WERI-Rb-1 (cell line): Measurements from ENCODE around the gene ALOX12B.

Source experiments
- DNase-seq: peaks from one replicate; pipeline ENCODE4 v3.0.0-alpha.2; 2020
- H3K27ac ChIP-seq: fragments of 250-450 bp; sonication (Bioruptor Pico); 2 replicates; pipeline ENCODE4 v1.5.1; 2020; ENCODE audit warnings: mild to moderate bottlenecking, moderate library complexity
- H3K27me3 ChIP-seq: fragments of 250-450 bp; sonication (Bioruptor Pico); 2 replicates; pipeline ENCODE4 v1.5.1; 2021; ENCODE audit warnings: mild to moderate bottlenecking, low read depth, moderate library complexity; ENCODE audit not compliant: insufficient read depth, severe bottlenecking
- H3K36me3 ChIP-seq: fragments of 250-450 bp; sonication (Bioruptor Pico); 2 replicates; pipeline ENCODE4 v1.5.1; 2020; ENCODE audit warnings: mild to moderate bottlenecking, moderate library complexity
- H3K4me3 ChIP-seq: 2 replicates; pipeline ENCODE4 v1.5.1; 2011; ENCODE audit warnings: low read depth, mild to moderate bottlenecking, control low read depth, low read length
- H3K9me3 ChIP-seq: fragments of 250-450 bp; sonication (Bioruptor Pico); 2 replicates; pipeline ENCODE4 v1.5.1; 2021; ENCODE audit warnings: mild to moderate bottlenecking, moderate library complexity; ENCODE audit not compliant: severe bottlenecking
- CTCF ChIP-seq: IDR thresholded peaks from 2 replicates; pipeline ENCODE4 v1.5.1; 2011; ENCODE audit warnings: low read depth, mild to moderate bottlenecking, control low read depth, inconsistent platforms, low read length

ALOX12B gene

DNA sequence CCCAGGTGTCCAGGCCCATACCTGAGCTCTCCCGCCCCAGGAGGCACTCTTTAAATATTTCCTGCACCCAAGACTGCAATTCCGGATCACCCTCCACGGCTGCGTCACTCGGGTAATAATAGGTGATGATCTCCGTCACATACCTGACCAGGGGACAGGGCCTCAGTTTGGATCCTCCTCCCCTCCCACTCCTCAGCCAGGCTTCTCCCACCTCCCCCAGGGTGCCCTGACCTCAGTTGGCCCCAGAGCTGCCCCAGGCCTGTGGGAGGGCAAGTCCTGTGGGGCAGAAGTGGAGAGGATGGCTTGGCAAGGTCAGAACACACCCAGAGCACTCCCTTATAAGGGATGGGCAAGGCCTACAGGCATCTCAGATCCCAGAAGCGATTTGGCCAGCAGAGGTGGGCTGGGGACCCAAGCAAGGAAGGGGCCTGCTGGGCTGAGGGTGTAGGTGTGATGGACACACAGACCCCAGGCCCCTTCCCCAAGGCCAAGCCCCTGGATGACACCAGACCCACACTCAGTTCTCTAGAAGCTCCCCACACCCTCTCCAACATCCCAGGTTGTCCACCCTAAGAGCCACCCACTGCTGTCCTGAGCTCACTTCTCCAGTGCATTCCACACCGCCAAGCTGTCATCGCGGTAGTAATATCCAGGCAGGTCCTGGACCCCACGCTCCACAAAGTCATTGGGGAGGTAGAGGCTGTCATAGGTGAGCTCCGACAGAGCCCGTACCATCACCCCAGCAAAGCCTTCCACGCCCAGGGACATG, 11.8 kb downstream of the ALOX12B start:
- peaks cover 12% of the 10 kb centered on the region for H3K27me3 ChIP-seq
- H3K4me3 ChIP-seq: no peak overlapping the region
- H3K9me3 ChIP-seq: no peaks in the 10 kb centered on the region
- no peak for TF ChIP-seq CTCF
- H3K27ac ChIP-seq: no peak overlapping the region
- no peaks in the 10 kb centered on the region for H3K36me3 ChIP-seq
- no peak for DNase-seq

GRCh38 chr17:8075081-8075480, 12.4 kb downstream of the ALOX12B start:
- no peaks in the 10 kb centered on the region for H3K9me3 ChIP-seq
- no peak for TF ChIP-seq CTCF
- no peaks in the 10 kb centered on the region for H3K36me3 ChIP-seq
- H3K27me3 ChIP-seq: peaks cover 12% of the 10 kb centered on the region
- H3K4me3 ChIP-seq: no peak overlapping the region
- DNase-seq: no peak
- H3K27ac ChIP-seq: no peak overlapping the region

GRCh38 chr17:8074554-8074953, 13.0 kb downstream of the ALOX12B start:
- peaks cover 12% of the 10 kb centered on the region for H3K27me3 ChIP-seq
- no peak for DNase-seq
- H3K36me3 ChIP-seq: no peaks in the 10 kb centered on the region
- no peaks in the 10 kb centered on the region for H3K9me3 ChIP-seq
- H3K27ac ChIP-seq: no peak overlapping the region
- no peak overlapping the region for H3K4me3 ChIP-seq
- TF ChIP-seq CTCF: no peak

DNA sequence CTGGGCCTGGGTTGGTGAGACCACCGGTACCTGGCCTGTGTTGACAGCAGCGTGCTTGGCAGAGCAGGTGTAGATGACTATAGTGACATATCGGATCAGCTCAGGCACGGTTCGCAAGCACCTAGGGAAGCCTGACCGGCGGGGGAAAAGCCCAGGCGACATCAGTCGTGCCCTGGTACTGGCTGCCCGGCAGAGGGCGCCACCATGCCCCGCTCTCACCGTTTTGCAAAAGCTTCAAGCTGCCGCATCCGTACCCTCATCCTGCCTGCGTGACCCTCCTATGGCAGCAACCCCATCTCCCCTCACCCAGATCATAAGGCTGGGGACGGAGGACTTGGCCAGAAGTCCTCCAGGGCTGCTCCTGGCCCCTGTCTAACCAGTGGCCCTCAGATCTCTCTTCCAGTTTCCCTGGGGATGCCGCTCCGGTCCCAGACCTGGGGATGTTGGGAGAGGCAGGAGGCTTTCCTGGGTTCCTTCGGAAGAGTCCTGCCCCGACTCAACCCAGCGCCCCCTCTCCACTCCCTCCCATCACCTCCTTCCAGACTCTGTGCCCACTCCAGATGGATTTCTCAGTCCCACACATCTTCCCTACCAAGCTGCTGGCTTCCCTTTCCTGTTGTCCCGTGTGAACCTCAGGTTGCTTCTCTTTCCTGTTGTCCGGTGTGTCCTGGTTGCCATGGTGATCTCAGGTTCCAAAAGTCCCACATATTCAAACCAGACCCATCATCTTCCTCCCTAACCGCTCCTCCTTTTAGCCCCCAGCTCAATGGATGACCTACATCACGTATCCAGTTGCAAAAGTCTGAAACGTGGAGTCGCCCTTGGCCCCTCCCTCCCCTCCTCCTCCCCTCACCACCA, 13.7 kb downstream of the ALOX12B start:
- Histone ChIP-seq H3K4me3 (peak overlapping the region; percentile 13), H3K27me3 (peaks cover 12% of the 10 kb centered on the region)
- DNase-seq: peak; percentile 83

GRCh38 chr17:8072729-8073461, 14.6 kb downstream of the ALOX12B start:
- peaks cover 12% of the 10 kb centered on the region for H3K27me3 ChIP-seq
- DNase-seq: no peak
- no peak overlapping the region for H3K4me3 ChIP-seq
- no peaks in the 10 kb centered on the region for H3K36me3 ChIP-seq
- H3K27ac ChIP-seq: no peak overlapping the region
- no peaks in the 10 kb centered on the region for H3K9me3 ChIP-seq
- TF ChIP-seq CTCF: no peak

More for the DNA sequence above, 13.7 kb downstream of the ALOX12B start:
- H3K27ac ChIP-seq: no peak overlapping the region
- H3K9me3 ChIP-seq: no peaks in the 10 kb centered on the region
- TF ChIP-seq CTCF: peak; percentile 99
- H3K36me3 ChIP-seq: no peaks in the 10 kb centered on the region
